HepG2 (cell line): ENCODE data around the gene MTCP1. TPM values are rescaled to one million over a fixed set of nuclear protein-coding genes. Genes with fewer than 3 reads are reported as not detected.

Source experiments
- ATF7-NPFF ChIP-seq: sonication (generic); formaldehyde crosslinking; IDR thresholded peaks from 2 replicates; pipeline ENCODE4 v1.8.1; 2023; ENCODE audit warnings: mild to moderate bottlenecking, low read depth, missing genetic modification reagents, moderate library complexity
- EEA1 ChIP-seq: sonication (generic); formaldehyde crosslinking; IDR thresholded peaks from 2 replicates; pipeline ENCODE4 v1.5.1; 2020; ENCODE audit warnings: mild to moderate bottlenecking, missing genetic modification reagents, borderline replicate concordance
- KDM6A ChIP-seq: IDR thresholded peaks from 2 replicates; pipeline ENCODE4 v1.6.1; 2016; ENCODE audit warnings: low read depth
- ZNF24 ChIP-seq: fragments of 450-650 bp; IDR thresholded peaks from 2 replicates; pipeline ENCODE4 v1.6.1; 2017; ENCODE audit warnings: antibody characterized with exemption, mild to moderate bottlenecking
- ZNF687 ChIP-seq: sonication (generic); formaldehyde crosslinking; IDR thresholded peaks from 2 replicates; pipeline ENCODE4 v1.5.1; 2020; ENCODE audit warnings: mild to moderate bottlenecking, missing genetic modification reagents, moderate library complexity
- ZNF737 ChIP-seq: sonication (generic); formaldehyde crosslinking; IDR thresholded peaks from 2 replicates; pipeline ENCODE4 v1.5.0; 2020; ENCODE audit warnings: missing genetic modification reagents, mild to moderate bottlenecking, borderline replicate concordance
- polyA plus RNA-seq, 8 experiments: library from polyadenylated mRNA; depleted of rRNA in 3 of 8; stranded (reverse) in 7 of 8; unstranded in 1 of 8; fragments of >200 nt; fragmentation: Illumina TruSeq in 4 of 8; extraction: Trizol in 4 of 8; gene quantifications; 2 replicates each; pipeline versions ENCODE4 v1.2.1 to v1.2.3, GENCODE V29; 2011 to 2016; ENCODE audit warnings: low read depth in 4 of 8, missing spikeins in 1 of 8, mixed read lengths in 1 of 8; ENCODE audit not compliant: insufficient read depth in 1 of 8
- total RNA-seq, 5 experiments: library from RNA; depleted of rRNA; stranded (reverse); fragments of >200 nt; fragmentation: Illumina TruSeq; extraction: Trizol; gene quantifications; 2 replicates each; pipeline ENCODE4 v1.2.3, GENCODE V29; 2016; ENCODE audit warnings: low read depth in 1 of 5
- TF ChIP-seq, protein P1 (sequence below): sonication (generic); formaldehyde crosslinking; IDR thresholded peaks from 2 replicates; pipeline ENCODE4 v1.5.1; 2020; ENCODE audit warnings: mild to moderate bottlenecking, missing genetic modification reagents, borderline replicate concordance
- TF ChIP-seq, protein P2 (sequence below): sonication (generic); formaldehyde crosslinking; IDR thresholded peaks from one replicate; pipeline ENCODE4 v1.5.1; 2020; ENCODE audit warnings: mild to moderate bottlenecking, missing genetic modification reagents; ENCODE audit errors: not compliant biosample characterization

MTCP1 gene
- total and polyA plus RNA-seq, 2 of the 13 experiments (the other 11 are each of a cell fraction or from before 2014, with no cell fraction given): 5.1 to 18.9 TPM

DNA sequence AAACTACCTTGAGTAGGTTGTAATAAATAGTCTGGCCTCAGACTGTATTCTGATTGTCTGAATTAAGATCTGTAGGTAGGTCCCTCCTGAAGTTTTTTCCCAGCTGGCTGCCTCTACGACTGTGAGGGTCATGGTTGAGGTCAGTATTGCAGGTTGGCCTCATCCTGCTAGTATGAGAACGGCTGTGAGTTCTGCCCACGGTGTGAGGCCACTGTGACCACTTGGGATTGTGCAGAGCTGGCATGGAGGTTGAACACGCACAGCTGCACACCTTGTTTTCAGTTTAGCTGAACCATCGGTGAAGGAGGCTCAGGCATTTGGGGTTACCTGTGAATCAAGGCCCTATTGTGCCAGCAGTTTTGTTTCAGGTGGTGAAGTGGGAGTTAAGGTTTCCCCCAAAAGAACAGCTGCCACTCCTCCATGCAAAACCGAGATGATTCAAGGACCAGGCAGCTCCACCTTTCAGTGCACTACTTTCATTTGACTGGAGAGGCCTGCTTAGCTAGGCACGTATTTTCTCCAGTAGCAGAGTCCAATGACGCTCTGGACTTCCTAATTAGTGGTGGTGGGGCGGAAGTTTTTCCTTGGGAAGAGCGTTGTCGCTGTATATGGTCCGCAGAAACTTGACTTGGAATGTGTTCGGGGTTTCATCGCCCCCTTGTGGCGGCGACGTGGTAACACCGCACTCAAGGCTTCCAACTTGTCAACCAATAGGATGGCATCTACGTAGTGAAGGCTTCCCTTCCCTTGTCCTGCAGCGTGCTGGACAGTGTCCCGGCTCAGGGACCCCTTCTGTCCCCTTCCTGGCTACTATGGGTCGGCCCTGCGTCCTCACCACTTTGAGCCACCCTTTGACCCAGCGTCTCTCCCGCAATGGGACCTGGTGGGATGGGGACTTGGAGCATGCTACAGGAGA lies 13.8 kb downstream of the MTCP1 start (continued):
- TF ChIP-seq ZNF24 (no peak), KDM6A (CRISPR knock-in tag) (no peak), ZNF687 (CRISPR knock-in tag) (peak; percentile 37; the same call in 1 of the 2 replicates), EEA1 (no peak), ATF7-NPFF (CRISPR knock-in tag) (no peak), ZNF737 (CRISPR knock-in tag) (no peak)
- TF ChIP-seq, protein P1, sequence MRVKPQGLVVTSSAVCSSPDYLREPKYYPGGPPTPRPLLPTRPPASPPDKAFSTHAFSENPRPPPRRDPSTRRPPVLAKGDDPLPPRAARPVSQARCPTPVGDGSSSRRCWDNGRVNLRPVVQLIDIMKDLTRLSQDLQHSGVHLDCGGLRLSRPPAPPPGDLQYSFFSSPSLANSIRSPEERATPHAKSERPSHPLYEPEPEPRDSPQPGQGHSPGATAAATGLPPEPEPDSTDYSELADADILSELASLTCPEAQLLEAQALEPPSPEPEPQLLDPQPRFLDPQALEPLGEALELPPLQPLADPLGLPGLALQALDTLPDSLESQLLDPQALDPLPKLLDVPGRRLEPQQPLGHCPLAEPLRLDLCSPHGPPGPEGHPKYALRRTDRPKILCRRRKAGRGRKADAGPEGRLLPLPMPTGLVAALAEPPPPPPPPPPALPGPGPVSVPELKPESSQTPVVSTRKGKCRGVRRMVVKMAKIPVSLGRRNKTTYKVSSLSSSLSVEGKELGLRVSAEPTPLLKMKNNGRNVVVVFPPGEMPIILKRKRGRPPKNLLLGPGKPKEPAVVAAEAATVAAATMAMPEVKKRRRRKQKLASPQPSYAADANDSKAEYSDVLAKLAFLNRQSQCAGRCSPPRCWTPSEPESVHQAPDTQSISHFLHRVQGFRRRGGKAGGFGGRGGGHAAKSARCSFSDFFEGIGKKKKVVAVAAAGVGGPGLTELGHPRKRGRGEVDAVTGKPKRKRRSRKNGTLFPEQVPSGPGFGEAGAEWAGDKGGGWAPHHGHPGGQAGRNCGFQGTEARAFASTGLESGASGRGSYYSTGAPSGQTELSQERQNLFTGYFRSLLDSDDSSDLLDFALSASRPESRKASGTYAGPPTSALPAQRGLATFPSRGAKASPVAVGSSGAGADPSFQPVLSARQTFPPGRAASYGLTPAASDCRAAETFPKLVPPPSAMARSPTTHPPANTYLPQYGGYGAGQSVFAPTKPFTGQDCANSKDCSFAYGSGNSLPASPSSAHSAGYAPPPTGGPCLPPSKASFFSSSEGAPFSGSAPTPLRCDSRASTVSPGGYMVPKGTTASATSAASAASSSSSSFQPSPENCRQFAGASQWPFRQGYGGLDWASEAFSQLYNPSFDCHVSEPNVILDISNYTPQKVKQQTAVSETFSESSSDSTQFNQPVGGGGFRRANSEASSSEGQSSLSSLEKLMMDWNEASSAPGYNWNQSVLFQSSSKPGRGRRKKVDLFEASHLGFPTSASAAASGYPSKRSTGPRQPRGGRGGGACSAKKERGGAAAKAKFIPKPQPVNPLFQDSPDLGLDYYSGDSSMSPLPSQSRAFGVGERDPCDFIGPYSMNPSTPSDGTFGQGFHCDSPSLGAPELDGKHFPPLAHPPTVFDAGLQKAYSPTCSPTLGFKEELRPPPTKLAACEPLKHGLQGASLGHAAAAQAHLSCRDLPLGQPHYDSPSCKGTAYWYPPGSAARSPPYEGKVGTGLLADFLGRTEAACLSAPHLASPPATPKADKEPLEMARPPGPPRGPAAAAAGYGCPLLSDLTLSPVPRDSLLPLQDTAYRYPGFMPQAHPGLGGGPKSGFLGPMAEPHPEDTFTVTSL (CRISPR knock-in tag): no peak
- TF ChIP-seq, protein P2, sequence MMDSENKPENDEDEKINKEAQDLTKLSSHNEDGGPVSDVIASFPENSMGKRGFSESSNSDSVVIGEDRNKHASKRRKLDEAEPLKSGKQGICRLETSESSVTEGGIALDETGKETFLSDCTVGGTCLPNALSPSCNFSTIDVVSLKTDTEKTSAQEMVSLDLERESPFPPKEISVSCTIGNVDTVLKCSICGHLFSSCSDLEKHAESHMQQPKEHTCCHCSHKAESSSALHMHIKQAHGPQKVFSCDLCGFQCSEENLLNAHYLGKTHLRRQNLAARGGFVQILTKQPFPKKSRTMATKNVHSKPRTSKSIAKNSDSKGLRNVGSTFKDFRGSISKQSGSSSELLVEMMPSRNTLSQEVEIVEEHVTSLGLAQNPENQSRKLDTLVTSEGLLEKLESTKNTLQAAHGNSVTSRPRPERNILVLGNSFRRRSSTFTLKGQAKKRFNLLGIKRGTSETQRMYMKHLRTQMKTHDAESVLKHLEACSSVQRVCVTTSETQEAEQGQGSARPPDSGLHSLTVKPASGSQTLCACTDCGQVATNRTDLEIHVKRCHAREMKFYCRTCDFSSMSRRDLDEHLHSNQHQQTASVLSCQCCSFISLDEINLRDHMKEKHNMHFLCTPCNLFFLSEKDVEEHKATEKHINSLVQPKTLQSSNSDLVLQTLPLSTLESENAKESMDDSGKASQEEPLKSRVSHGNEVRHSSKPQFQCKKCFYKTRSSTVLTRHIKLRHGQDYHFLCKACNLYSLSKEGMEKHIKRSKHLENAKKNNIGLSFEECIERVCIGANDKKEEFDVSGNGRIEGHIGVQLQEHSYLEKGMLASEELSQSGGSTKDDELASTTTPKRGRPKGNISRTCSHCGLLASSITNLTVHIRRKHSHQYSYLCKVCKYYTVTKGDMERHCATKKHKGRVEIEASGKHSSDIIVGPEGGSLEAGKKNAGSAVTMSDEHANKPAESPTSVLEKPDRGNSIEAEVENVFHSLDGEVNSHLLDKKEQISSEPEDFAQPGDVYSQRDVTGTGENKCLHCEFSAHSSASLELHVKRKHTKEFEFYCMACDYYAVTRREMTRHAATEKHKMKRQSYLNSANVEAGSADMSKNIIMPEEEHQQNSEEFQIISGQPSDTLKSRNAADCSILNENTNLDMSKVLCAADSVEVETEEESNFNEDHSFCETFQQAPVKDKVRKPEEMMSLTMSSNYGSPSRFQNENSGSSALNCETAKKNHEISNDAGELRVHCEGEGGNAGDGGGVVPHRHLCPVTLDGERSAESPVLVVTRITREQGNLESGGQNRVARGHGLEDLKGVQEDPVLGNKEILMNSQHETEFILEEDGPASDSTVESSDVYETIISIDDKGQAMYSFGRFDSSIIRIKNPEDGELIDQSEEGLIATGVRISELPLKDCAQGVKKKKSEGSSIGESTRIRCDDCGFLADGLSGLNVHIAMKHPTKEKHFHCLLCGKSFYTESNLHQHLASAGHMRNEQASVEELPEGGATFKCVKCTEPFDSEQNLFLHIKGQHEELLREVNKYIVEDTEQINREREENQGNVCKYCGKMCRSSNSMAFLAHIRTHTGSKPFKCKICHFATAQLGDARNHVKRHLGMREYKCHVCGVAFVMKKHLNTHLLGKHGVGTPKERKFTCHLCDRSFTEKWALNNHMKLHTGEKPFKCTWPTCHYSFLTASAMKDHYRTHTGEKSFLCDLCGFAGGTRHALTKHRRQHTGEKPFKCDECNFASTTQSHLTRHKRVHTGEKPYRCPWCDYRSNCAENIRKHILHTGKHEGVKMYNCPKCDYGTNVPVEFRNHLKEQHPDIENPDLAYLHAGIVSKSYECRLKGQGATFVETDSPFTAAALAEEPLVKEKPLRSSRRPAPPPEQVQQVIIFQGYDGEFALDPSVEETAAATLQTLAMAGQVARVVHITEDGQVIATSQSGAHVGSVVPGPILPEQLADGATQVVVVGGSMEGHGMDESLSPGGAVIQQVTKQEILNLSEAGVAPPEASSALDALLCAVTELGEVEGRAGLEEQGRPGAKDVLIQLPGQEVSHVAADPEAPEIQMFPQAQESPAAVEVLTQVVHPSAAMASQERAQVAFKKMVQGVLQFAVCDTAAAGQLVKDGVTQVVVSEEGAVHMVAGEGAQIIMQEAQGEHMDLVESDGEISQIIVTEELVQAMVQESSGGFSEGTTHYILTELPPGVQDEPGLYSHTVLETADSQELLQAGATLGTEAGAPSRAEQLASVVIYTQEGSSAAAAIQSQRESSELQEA (CRISPR knock-in tag): no peak
